ENCODE data around the gene ACVR2A.

DNA sequence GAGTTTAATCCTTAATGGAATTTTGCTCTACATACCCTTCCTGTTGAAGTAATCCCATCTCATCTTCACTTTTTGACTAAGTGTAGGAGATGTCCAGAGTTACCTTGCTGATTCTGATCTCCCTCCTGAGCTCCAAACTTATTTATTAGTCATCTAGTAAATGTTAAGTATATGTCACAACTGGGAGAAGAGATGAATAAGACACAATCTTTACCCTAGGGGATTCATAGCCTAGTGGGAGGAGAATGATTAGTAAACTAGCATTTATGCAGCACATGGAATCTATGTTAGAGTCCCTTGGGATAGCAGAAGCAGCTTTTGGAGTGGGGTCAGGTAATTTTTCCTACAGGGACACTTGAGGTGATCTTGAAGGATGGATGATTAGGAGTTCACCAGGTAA, 20.7 kb downstream of the ACVR2A start:
- TF ChIP-seq, protein P1, sequence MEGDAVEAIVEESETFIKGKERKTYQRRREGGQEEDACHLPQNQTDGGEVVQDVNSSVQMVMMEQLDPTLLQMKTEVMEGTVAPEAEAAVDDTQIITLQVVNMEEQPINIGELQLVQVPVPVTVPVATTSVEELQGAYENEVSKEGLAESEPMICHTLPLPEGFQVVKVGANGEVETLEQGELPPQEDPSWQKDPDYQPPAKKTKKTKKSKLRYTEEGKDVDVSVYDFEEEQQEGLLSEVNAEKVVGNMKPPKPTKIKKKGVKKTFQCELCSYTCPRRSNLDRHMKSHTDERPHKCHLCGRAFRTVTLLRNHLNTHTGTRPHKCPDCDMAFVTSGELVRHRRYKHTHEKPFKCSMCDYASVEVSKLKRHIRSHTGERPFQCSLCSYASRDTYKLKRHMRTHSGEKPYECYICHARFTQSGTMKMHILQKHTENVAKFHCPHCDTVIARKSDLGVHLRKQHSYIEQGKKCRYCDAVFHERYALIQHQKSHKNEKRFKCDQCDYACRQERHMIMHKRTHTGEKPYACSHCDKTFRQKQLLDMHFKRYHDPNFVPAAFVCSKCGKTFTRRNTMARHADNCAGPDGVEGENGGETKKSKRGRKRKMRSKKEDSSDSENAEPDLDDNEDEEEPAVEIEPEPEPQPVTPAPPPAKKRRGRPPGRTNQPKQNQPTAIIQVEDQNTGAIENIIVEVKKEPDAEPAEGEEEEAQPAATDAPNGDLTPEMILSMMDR (IDR thresholded peaks at IDR 0.05; ENCODE audit: insufficient read depth, low read depth, low read length) = no peak
- no peak for TF ChIP-seq EZH2 (IDR thresholded peaks at IDR 0.05; ENCODE audit: insufficient read depth, low read length)

Data from astrocyte (in vitro differentiated cells and primary cell).